Neural progenitor cell (in vitro differentiated cells): Measurements from ENCODE around the gene PPM1A. TPM values are rescaled to one million over a fixed set of nuclear protein-coding genes. Genes with fewer than 3 reads are reported as not detected.

Experiments used
- DNase-seq: peaks from one replicate; pipeline ENCODE4 v3.0.0-alpha.2; 2016; ENCODE audit warnings: low spot score
- H2AFZ ChIP-seq: fragments of 200-600 bp; sonication (generic); replicated peaks from 2 replicates; pipeline ENCODE4 v1.6.1; 2016; ENCODE audit warnings: antibody characterized with exemption
- H3F3A ChIP-seq: fragments of 200-600 bp; sonication (generic); 2 replicates; pipeline ENCODE4 v1.6.1; 2016; ENCODE audit warnings: antibody characterized with exemption, low read depth
- H3K27ac ChIP-seq: fragments of 200-600 bp; sonication (generic); 2 replicates; pipeline ENCODE4 v1.5.1; 2016; ENCODE audit warnings: mild to moderate bottlenecking
- H3K27me3 ChIP-seq: fragments of 200-600 bp; sonication (generic); 2 replicates; pipeline ENCODE4 v1.6.1; 2016; ENCODE audit warnings: mild to moderate bottlenecking, moderate library complexity
- H3K36me3 ChIP-seq: fragments of 200-600 bp; sonication (generic); 2 replicates; pipeline ENCODE4 v1.5.1; 2016
- H3K4me1 ChIP-seq: fragments of 200-600 bp; sonication (generic); 2 replicates; pipeline ENCODE4 v1.6.1; 2016; ENCODE audit warnings: mixed run types
- H3K4me2 ChIP-seq: fragments of 200-600 bp; sonication (generic); 2 replicates; pipeline ENCODE4 v1.6.1; 2016
- H3K4me3 ChIP-seq: fragments of 200-600 bp; sonication (generic); 2 replicates; pipeline ENCODE4 v1.5.1; 2016
- H3K79me2 ChIP-seq: fragments of 200-600 bp; sonication (generic); 2 replicates; pipeline ENCODE4 v1.6.1; 2016; ENCODE audit warnings: low read depth
- H3K9ac ChIP-seq: fragments of 200-600 bp; sonication (generic); 2 replicates; pipeline ENCODE4 v1.6.1; 2016
- H3K9me3 ChIP-seq: fragments of 200-600 bp; sonication (generic); 2 replicates; pipeline ENCODE4 v1.5.1; 2016; ENCODE audit warnings: low read depth
- H4K20me1 ChIP-seq: fragments of 200-600 bp; sonication (generic); 2 replicates; pipeline ENCODE4 v1.6.1; 2016; ENCODE audit warnings: low read depth
- H3K27ac Mint-ChIP-seq: 3 replicates; pipeline ENCODE4 v1.8.0; 2021; ENCODE audit warnings: mixed read lengths
- H3K27me3 Mint-ChIP-seq: 2 replicates; pipeline ENCODE4 v1.8.0; 2022; ENCODE audit warnings: low read depth, mild to moderate bottlenecking, inconsistent platforms, moderate library complexity, mixed read lengths; ENCODE audit not compliant: insufficient read depth
- H3K36me3 Mint-ChIP-seq: 3 replicates; pipeline ENCODE4 v1.8.0; 2021; ENCODE audit warnings: mixed read lengths
- H3K4me1 Mint-ChIP-seq: 3 replicates; pipeline ENCODE4 v1.8.0; 2021; ENCODE audit warnings: mixed read lengths
- H3K4me3 Mint-ChIP-seq: 3 replicates; pipeline ENCODE4 v1.8.0; 2021; ENCODE audit warnings: mild to moderate bottlenecking, moderate library complexity, mixed read lengths
- H3K9me3 Mint-ChIP-seq: 3 replicates; pipeline ENCODE4 v1.8.0; 2020; ENCODE audit warnings: mixed read lengths
- CTCF ChIP-seq: fragments of 200-600 bp; sonication (generic); IDR thresholded peaks from 2 replicates; pipeline ENCODE4 v1.5.1; 2017; ENCODE audit warnings: antibody characterized with exemption, mild to moderate bottlenecking
- EZH2 ChIP-seq: fragments of 200-600 bp; sonication (generic); IDR thresholded peaks from 2 replicates; pipeline ENCODE4 v1.6.1; 2017; ENCODE audit warnings: antibody characterized with exemption, mild to moderate bottlenecking, moderate library complexity
- EZH2phosphoT487 ChIP-seq: fragments of 200-600 bp; sonication (generic); IDR thresholded peaks from 2 replicates; pipeline ENCODE4 v1.6.1; 2017; ENCODE audit warnings: antibody characterized with exemption
- total RNA-seq: library from RNA; depleted of rRNA; stranded (reverse); fragments of >200 nt; gene quantifications from 2 replicates; pipeline ENCODE4 v1.2.3, GENCODE V29; 2015; ENCODE audit warnings: low replicate concordance

PPM1A gene
- total RNA-seq, 1 donor from 2014 or later = 55.0 TPM

- Histone ChIP-seq H2AFZ (no peak overlapping the region), H4K20me1 (no peaks in the 10 kb centered on the region), H3K27me3 (no peaks in the 10 kb centered on the region), H3K9ac (no peak overlapping the region), H3K4me1 (peaks cover 4% of the 10 kb centered on the region), H3K79me2 (peaks cover 4% of the 10 kb centered on the region), H3K4me2 (no peak overlapping the region), H3F3A (no peaks in the 10 kb centered on the region), H3K9me3 (no peaks in the 10 kb centered on the region), H3K36me3 (peaks cover 25% of the 10 kb centered on the region), H3K27ac (no peak overlapping the region), H3K4me3 (no peak overlapping the region)
- H3K4me1 Mint-ChIP-seq = no peaks in the 10 kb centered on the region
- H3K27me3 Mint-ChIP-seq = no peaks in the 10 kb centered on the region
- peaks cover 21% of the 10 kb centered on the region for H3K36me3 Mint-ChIP-seq
- H3K27ac Mint-ChIP-seq = no peak overlapping the region
- no peak for DNase-seq
- TF ChIP-seq EZH2phosphoT487 = no peak
- no peak for TF ChIP-seq EZH2
- TF ChIP-seq CTCF = no peak
- no peaks in the 10 kb centered on the region for H3K9me3 Mint-ChIP-seq
- no peak overlapping the region for H3K4me3 Mint-ChIP-seq
Observed at GRCh38 chr14:60288279-60288678, 39.3 kb downstream of the PPM1A start.

GRCh38 chr14:60294411-60295069 is 45.5 kb downstream of the PPM1A start:
- H3K36me3 Mint-ChIP-seq = peaks cover 11% of the 10 kb centered on the region
- H3K4me3 Mint-ChIP-seq = no peak overlapping the region

GRCh38 chr14:60300019-60300418 is 51.0 kb downstream of the PPM1A start:
- Mint-ChIP-seq H3K27ac (no peak overlapping the region), H3K4me3 (no peak overlapping the region), H3K27me3 (no peaks in the 10 kb centered on the region), H3K4me1 (peaks cover 8% of the 10 kb centered on the region), H3K36me3 (no peaks in the 10 kb centered on the region), H3K9me3 (no peaks in the 10 kb centered on the region)
- TF ChIP-seq CTCF = no peak
- TF ChIP-seq EZH2 = no peak
- TF ChIP-seq EZH2phosphoT487 = no peak
- Histone ChIP-seq H3K4me3 (no peak overlapping the region), H3F3A (no peaks in the 10 kb centered on the region), H3K9me3 (no peaks in the 10 kb centered on the region), H2AFZ (no peak overlapping the region), H3K4me2 (no peak overlapping the region), H3K79me2 (no peaks in the 10 kb centered on the region), H3K4me1 (no peaks in the 10 kb centered on the region), H4K20me1 (no peaks in the 10 kb centered on the region), H3K36me3 (no peaks in the 10 kb centered on the region), H3K27ac (no peak overlapping the region), H3K27me3 (no peaks in the 10 kb centered on the region), H3K9ac (no peak overlapping the region)
- no peak for DNase-seq

More at GRCh38 chr14:60294411-60295069, 45.5 kb downstream of the PPM1A start:
- Histone ChIP-seq H3K79me2 (no peaks in the 10 kb centered on the region), H3K4me3 (no peak overlapping the region), H3K4me1 (no peaks in the 10 kb centered on the region), H3K36me3 (peaks cover 11% of the 10 kb centered on the region), H3K27ac (no peak overlapping the region), H4K20me1 (no peaks in the 10 kb centered on the region), H3K4me2 (no peak overlapping the region), H3K27me3 (no peaks in the 10 kb centered on the region), H3K9ac (no peak overlapping the region), H3K9me3 (no peaks in the 10 kb centered on the region), H3F3A (no peaks in the 10 kb centered on the region), H2AFZ (no peak overlapping the region)
- Mint-ChIP-seq H3K27ac (no peak overlapping the region), H3K27me3 (no peaks in the 10 kb centered on the region), H3K4me1 (no peaks in the 10 kb centered on the region), H3K9me3 (no peaks in the 10 kb centered on the region)
- no peak for DNase-seq
- no peak for TF ChIP-seq CTCF
- no peak for TF ChIP-seq EZH2
- TF ChIP-seq EZH2phosphoT487 = no peak
